ENCODE data around the gene MZF1.
"Not testable (repeated sequence)": the region's sequence is repeated elsewhere in the genome, so short reads cannot be mapped to it uniquely, and the experiment has no call there.

The MZF1 gene

DNA sequence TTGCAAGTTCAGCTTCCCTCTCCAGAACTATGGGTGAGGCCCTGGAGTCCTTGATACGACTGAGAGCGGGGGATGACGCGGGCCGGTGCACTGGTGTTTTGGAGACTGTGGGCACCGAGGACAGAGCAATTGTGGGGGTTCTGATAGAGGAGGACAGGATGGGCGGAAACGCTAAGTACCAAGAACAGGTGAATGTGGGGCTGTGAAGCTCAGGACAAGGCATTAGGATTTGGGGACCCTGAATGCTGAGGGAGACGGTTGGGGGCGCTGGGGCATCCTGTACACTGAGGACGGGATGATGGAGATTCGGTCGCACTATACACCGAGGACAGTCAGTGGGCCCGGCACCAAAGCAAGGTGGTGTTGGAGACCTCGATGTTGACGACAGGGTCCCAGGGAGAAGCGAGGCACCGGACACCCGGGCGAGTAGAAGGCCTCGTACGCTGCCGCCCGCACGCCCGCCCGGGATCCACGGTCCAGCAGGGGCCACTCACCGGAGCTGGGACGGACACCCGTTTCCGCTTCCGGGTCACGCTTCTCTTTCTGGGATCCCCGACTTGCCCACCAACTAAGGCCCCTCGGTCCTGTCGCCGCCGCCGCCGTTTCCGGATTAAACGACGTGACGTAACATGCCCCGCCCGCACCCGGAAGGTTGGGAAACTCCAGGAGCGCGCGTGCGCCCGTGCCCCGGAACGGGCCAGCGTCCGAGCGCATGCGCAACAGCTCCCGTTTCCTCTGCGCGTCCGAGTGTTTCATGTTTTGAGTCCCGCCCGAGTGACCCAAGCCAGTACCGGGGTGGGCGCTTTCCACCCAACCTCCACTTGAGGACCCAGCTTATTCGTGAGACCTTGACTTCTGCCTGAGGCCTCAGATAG, 18.4 kb downstream of the MZF1 start, which contains the start of gene CHMP2A:
Gene CHMP2A (minus strand): TSS at position 612 of the 875 bp plus-strand sequence. CDS start 893 bp downstream, outside the sequence.
- no peak for DNase-seq

DNA sequence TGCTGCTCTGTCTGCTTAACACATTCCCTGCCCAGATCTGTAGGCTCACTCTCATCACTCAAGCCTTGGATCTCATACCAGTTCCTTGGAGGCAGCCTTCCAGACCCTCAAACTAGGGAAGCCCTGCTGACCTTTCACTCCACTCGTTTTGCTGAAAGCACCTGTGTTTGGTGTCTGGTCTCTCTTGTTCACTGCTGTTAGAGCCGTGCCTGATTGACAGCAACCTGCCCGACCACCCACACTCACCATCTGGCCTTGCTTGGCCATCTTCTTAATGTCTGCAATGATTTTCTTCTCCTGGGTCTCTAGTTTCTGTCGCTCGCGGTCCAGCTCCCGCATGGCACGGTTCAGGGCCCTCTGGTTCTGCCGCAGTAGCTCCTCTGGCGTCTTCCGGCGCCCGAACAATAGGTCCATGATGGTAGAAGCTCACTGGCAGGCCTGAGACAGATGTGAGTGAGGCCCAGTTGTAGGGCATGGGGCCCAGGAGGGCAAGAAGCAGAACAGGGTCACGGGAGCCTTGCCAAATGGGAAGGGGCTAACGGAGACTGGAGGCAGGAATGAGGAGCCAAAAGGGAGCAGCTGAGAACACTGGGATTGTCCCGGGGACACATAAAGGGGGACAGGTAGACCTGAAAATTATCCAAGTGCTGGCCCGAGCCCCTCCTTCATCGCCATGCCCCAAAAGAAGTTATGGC, 19.2 kb downstream of the MZF1 start:
- DNase-seq: no peak

DNA sequence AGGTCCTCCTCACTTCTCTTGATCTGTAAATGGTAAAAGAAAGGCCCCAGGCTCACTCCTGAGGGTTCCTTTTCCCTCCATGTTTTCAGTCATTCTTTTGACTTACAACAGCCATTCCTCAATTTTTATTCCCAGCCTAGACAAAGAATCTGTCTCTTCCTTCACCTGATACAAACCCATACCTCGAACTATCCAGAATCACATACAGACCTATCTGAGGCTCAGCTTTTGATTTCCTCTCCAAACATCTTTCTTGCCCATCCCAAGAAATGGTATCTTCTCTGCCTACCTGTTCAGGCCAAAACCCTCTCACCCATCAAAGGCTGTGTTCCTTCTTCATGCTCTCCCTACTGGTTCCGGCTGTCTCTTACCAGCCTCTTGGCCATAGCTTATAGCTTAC, 20.5 kb downstream of the MZF1 start:
- no peak for DNase-seq

DNA sequence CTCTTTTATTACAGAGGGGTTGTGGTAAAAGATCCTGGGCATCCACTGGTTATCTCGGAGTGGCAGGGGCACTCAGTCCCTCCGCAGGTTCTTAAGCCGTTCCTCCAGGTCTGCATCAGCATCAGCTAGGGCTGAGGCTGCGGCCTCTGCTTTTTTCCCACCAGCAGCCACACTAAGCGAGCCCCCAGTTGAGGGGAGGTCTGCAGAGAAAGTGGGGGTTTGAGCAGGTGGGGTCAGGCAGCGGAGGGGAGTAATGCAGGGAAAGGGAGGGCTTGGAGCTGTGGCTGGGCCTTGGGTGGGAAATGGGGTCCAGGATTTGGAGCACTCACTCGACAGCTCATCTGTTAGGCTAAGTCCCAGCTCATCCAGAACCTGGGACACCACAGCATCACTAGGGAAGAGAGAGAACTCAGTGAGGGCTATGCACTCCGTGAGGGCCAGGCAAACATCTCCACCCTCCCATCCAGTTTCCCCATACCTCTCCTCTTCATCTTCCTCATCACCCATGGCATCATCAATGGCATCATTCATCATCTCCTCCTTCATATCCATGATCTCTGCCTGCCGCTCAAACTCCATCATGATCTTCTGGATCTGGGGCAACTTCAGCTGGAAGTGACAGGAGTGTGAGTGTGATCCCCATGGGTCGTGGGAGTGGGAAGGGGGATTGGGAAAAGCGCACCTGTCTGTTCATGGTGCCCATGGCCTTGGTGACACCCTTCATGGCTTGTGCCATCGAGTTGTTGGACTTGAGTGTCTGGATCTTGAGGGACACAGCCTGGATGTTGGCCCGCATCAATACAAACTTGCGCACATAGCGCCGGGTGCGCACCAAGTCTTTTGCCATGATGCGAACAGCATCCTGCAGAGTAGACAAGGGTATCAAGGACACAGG, 21.3 kb downstream of the MZF1 start:
- DNase-seq: no peak

DNA sequence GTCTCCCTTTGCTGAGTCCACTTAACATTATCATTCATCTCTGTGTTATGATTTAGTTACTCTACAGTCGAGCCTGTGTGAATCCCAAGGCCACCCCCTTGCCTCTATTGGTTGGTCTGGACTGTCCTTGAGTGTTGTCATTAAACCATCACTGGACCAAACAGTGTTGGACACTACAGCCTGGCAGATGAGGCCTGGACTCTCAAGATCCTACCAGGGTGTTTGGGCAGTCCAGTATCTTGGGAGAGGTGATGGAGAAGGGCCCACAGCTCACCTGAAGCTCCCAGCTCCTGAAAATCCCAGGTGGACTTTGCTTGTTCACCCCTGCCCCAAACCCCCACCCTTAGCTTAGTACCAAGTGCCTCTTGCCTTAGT, 22.0 kb downstream of the MZF1 start:
- no peak for DNase-seq

DNA sequence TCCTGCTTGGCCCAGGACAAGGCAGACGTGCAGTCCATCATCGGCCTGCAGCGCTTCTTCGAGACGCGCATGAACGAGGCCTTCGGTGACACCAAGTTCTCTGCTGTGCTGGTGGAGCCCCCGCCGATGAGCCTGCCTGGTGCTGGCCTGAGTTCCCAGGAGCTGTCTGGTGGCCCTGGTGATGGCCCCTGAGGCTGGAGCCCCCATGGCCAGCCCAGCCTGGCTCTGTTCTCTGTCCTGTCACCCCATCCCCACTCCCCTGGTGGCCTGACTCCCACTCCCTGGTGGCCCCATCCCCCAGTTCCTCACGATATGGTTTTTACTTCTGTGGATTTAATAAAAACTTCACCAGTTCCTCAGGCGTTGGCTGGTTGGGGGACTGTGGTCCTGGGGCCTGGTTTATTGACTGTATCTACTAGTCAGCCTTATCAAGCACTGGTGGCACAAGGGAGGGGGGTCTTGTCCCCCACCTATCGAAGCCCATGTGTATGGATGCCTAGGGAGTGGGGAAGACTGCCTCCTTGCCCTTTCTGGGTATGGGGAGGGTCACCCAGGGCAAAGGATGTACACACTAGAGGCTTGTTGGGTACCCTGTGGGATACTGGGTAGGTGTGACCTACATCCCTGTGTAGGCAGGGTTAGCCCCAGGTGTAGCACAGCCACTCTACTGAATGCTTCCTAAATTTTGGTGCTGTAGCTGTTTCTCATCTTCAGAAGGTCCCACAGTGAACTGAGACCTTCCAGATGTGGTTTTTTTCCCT, 22.6 kb downstream of the MZF1 start:
- no peak for DNase-seq

DNA sequence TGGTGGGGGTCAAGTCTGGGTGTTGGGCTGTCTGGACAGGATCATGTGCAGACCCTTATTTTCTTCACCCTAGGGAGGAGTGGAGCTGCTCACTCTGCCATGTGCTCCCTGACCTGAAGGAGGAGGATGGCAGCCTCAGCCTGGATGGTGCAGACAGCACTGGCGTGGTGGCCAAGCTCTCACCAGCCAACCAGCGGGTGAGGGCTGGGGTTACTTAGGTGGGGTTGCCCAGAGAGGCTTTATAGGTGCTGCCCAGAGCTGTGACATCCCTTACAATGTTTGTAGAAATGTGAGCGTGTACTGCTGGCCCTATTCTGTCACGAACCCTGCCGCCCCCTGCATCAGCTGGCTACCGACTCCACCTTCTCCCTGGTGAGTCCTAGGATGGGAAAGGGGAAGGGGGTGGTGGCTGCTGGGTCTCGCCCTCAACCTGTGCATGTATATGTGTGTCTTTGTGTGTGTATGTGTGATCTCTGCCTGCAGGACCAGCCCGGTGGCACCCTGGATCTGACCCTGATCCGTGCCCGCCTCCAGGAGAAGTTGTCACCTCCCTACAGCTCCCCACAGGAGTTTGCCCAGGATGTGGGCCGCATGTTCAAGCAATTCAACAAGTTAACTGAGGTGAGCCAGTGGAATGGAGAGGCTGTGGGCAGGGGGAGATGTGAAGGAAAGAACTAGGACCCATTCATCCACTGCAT, 23.3 kb downstream of the MZF1 start:
- DNase-seq: no peak

DNA sequence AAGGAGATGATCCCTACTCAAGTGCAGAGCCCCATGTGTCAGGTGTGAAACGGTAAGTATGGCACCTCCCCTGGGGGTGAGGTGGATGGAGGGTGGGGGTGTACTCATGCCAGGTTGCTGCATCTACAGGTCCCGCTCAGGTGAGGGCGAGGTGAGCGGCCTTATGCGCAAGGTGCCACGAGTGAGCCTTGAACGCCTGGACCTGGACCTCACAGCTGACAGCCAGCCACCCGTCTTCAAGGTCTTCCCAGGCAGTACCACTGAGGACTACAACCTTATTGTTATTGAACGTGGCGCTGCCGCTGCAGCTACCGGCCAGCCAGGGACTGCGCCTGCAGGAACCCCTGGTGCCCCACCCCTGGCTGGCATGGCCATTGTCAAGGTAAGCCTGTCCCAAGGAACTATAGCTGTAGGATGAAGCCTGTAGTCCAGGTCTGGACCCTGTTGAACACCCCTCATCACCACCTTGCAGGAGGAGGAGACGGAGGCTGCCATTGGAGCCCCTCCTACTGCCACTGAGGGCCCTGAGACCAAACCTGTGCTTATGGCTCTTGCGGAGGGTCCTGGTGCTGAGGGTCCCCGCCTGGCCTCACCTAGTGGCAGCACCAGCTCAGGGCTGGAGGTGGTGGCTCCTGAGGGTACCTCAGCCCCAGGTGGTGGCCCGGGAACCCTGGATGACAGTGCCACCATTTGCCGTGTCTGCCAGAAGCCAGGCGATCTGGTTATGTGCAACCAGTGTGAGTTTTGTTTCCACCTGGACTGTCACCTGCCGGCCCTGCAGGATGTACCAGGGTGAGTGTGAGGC, 24.1 kb downstream of the MZF1 start:
- DNase-seq: no peak

DNA sequence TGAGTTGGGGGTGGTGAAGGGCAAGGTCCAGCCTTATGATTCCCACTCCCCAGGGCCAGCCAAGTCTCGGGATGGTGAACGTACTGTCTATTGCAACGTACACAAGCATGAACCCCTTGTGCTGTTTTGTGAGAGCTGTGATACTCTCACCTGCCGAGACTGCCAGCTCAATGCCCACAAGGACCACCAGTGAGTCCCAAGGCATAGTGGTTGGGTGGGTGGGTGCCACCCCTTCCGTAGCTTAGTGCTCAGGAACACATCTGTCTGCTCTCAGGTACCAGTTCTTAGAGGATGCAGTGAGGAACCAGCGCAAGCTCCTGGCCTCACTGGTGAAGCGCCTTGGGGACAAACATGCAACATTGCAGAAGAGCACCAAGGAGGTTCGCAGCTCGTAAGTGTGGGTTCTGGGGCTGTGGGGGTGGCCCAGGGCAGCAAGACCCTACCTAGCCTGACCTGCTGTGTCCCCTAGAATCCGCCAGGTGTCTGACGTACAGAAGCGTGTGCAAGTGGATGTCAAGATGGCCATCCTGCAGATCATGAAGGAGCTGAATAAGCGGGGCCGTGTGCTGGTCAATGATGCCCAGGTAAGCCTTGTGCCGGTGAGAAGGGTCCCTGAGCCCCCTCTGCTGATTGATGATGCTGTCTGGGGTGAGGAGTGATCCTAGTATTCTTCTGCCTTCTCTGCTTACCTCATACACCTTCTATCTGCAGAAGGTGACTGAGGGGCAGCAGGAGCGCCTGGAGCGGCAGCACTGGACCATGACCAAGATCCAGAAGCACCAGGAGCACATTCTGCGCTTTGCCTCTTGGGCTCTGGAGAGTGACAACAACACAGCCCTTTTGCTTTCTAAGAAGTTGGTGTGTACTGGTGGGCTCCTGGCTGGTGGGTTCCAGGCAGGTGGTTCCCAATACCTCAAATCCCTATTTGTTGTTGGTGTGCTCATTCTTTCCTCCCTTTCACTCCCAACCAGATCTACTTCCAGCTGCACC, 25.5 kb downstream of the MZF1 start:
- no peak for DNase-seq

DNA sequence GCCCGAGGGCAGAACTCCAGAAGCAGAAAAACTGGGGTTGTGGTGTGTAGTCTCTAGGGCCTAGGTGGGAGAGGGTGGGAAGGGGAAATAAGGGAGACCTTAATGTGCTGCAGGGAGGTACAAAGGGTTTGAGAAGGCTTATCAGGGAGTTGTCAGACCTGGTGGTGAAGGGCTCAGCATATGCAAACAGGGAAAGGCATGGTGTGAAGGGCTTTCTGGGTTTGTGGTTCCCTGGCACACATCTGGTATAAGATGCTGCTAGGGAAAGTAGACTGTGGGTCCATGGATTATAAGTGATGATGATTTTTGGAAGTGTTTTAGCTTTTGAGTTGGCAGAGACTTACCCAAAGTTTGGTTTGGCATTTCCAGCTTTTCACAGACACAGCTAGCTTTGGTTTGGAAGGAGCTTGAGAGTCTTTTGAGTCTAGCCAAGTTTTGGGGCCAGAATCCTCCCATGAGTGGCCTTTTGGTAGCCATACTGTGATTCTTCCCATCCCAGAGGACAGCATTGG, 27.1 kb downstream of the MZF1 start:
- no peak for DNase-seq

DNA sequence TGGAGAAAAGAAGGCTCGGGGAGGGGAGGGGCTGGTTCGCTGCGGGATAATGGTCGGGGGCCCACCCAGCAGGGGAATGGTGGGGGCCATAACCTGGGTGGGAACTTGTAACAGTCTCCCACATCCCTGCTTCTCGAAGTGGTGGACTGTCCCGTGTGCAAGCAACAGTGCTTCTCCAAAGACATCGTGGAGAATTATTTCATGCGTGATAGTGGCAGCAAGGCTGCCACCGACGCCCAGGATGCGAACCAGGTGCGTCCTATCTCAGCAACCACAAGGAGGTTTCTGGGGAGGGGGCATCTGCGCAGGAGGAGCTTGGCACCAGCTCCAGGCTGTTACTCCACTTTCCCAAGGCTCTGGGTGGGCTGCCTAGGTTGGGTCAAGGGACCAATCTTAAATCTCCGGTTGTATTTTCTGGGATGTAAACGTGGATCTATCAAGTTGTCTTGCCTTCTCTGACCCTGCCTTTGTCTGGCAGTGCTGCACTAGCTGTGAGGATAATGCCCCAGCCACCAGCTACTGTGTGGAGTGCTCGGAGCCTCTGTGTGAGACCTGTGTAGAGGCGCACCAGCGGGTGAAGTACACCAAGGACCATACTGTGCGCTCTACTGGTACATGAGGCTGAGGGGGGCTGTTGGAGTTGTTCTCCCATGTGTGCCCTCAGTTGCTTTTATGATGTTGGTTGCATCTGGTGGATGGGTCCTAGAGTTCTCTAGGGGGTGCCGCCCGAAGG, 27.7 kb downstream of the MZF1 start:
- DNase-seq: no peak

DNA sequence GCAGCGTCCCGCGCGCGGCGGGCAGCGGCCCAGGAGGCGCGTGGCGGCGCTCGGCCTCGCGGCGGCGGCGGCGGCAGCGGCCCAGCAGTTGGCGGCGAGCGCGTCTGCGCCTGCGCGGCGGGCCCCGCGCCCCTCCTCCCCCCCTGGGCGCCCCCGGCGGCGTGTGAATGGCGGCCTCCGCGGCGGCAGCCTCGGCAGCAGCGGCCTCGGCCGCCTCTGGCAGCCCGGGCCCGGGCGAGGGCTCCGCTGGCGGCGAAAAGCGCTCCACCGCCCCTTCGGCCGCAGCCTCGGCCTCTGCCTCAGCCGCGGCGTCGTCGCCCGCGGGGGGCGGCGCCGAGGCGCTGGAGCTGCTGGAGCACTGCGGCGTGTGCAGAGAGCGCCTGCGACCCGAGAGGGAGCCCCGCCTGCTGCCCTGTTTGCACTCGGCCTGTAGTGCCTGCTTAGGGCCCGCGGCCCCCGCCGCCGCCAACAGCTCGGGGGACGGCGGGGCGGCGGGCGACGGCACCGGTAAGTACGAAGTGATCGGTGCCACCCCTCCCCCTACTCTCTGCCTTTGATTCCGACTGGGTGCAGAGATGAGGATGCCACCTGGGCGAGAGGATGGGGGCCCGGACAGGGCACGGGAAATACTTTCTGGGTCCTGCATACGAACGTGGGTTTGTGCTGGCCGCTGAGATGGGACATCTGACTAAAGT, 28.4 kb downstream of the MZF1 start:
- DNase-seq: no peak

DNA sequence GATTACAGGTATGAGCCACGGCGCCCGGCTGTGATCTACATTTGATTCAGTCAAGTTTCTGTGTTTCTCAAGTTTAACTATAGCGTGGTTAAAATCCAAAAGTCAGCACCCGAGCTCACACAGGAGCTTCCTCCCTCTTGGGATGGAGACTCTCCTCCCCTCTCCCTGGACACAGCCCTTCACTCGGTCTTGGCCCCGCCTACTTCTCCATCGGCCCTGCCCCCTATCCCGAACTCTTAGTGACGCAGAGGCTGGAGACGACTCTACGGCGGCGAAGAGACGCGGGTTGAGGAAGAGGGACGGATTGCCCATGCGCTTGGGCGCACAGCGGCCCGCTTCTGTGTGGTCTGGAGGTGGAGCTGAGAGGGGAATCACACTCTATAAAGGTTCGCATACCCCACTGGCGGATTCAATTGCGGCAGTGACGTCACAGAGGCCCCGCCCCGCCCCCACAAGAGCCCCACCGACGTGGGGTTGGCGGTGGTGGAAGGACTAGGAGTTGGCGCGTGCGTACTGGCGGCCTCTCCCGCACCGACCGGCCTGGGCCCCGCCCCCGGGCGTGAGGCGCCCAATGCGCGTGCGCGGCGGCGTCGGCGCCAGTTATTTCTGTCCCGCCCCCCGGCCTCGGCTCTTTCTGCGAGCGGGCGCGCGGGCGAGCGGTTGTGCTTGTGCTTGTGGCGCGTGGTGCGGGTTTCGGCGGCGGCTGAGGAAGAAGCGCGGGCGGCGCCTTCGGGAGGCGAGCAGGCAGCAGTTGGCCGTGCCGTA, 29.1 kb downstream of the MZF1 start, which contains the start of gene TRIM28:
Gene TRIM28 (plus strand): TSS at position 239 of the 765 bp plus-strand sequence. CDS start 694 bp downstream, outside the sequence.
- DNase-seq: no peak

DNA sequence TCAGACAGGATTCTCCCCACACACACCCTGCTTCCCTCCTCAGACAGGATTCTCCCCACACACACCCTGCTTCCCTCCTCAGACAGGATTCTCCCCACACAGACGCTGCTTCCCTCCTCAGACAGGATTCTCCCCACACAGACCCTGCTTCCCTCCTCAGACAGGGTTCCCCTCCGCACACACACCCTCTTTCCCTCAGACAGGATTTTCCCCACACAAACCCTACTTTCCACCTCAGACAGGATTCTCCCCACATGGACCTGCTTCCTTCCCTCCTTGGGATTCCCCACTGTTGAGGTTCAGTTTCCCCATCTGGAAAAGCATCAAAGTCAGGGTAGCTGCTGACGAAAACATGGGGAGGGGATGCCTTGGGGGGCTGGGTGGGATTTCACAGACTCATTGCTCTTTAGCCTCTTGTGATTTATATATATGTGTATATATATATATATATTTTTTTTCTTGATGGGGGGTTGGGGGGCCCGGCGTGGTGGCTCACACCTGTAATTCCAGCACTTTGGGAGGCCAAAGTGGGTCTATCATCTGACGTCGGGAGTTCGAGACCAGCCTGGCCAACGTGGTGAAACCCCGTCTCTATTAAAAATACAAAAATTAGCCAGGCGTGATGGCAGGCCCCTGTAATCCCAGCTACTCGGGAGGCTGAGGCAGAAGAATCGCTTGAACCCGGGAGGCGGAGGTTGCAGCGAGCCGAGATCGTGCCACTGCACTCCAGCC, 30.3 kb downstream of the MZF1 start:
- DNase-seq: not testable (repeated sequence)

DNA sequence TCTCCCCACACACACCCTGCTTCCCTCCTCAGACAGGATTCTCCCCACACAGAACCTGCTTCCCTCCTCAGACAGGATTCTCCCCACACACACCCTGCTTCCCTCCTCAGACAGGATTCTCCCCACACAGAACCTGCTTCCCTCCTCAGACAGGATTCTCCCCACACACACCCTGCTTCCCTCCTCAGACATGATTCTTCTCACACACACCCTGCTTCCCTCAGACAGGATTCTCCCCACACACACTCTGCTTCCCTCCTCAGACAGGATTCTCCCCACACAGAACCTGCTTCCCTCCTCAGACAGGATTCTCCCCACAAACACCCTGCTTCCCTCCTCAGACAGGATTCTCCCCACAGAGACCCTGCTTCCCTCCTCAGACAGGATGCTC, 34.0 kb downstream of the MZF1 start:
- DNase-seq: not testable (repeated sequence)
